Choroid plexus epithelial cell (primary cell): ENCODE measurements around the gene GNA12.

Experiments used
- DNase-seq: peaks from one replicate; pipeline ENCODE4 v3.0.0-alpha.2; 2010; ENCODE audit warnings: low read depth
- H3K4me3 ChIP-seq: 2 replicates; pipeline ENCODE4 v1.5.1; 2011; ENCODE audit warnings: low read depth, mild to moderate bottlenecking, control low read depth, low read length, moderate library complexity
- CTCF ChIP-seq: conservative IDR thresholded peaks from 2 replicates; pipeline ENCODE4 v1.5.1; 2011; ENCODE audit warnings: low read depth, mild to moderate bottlenecking, control low read depth, inconsistent platforms, low read length, moderate library complexity

The GNA12 gene

GRCh38 chr7:2844153-2845033, at the start of gene GNA12:
TSS of gene GNA12 (minus strand) at chr7:2844308. CDS start at chr7:2844161, 147 bp downstream.
- TF ChIP-seq CTCF: no peak
- H3K4me3 ChIP-seq: peak within 1 kb of the TSS; percentile 77
- peak; percentile 99 for DNase-seq

GRCh38 chr7:2893411-2893861, 49.3 kb upstream of the GNA12 start:
- no peak for TF ChIP-seq CTCF
- no peak overlapping the region for H3K4me3 ChIP-seq
- DNase-seq: no peak

- TF ChIP-seq CTCF: no peak
- DNase-seq: no peak
- H3K4me3 ChIP-seq: no peak overlapping the region
Observed at GRCh38 chr7:2892549-2892948, 48.4 kb upstream of the GNA12 start.

- no peak for DNase-seq
- no peak for TF ChIP-seq CTCF
- H3K4me3 ChIP-seq: no peak overlapping the region
Observed at GRCh38 chr7:2887816-2888215, 43.7 kb upstream of the GNA12 start.

- H3K4me3 ChIP-seq: no peak overlapping the region
- DNase-seq: peak; percentile 95
- TF ChIP-seq CTCF: peak; percentile 97
Observed at GRCh38 chr7:2886900-2887299, 42.8 kb upstream of the GNA12 start.

- no peak for DNase-seq
- H3K4me3 ChIP-seq: no peak overlapping the region
- TF ChIP-seq CTCF: no peak
Observed at GRCh38 chr7:2886391-2886790, 42.3 kb upstream of the GNA12 start.

- DNase-seq: no peak
- TF ChIP-seq CTCF: no peak
- no peak overlapping the region for H3K4me3 ChIP-seq
Observed at GRCh38 chr7:2884161-2884560, 40.1 kb upstream of the GNA12 start.
